ENCODE measurements around the gene DUSP1.
"Not testable (repeated sequence)": the region's sequence is repeated elsewhere in the genome, so short reads cannot be mapped to it uniquely, and the experiment has no call there.

DUSP1 gene, protein sequence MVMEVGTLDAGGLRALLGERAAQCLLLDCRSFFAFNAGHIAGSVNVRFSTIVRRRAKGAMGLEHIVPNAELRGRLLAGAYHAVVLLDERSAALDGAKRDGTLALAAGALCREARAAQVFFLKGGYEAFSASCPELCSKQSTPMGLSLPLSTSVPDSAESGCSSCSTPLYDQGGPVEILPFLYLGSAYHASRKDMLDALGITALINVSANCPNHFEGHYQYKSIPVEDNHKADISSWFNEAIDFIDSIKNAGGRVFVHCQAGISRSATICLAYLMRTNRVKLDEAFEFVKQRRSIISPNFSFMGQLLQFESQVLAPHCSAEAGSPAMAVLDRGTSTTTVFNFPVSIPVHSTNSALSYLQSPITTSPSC

DNA sequence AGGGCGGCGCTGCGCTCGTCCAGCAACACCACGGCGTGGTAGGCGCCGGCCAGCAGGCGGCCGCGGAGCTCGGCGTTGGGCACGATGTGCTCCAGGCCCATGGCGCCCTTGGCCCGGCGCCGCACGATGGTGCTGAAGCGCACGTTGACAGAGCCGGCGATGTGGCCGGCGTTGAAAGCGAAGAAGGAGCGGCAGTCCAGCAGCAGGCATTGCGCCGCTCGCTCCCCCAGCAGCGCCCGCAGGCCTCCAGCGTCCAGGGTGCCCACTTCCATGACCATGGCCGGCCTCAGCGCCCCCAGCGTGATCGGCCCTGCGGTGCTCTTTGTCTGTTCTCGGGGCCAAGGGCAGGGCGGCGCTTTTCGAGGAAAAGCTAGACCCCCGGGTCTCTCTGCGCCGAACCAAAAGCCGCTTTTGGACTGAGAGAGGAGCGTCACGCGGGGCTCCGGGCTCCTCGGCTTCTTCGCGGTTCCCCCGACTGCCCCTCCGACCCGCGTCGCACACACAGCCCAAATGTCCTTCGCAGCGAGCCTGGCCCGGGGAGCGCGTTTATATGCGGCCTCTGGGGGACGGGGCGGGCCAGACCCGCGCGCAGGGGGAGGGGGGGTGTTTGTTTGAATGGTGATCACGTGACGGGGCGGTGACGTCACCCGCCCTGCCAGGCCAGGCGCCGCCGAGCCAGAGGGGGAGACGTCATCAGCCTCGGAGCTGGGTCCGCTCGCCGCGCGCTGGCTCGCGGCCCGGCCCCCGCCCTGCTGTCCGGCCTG lies at the start of gene DUSP1:
Gene DUSP1, minus strand, starts transcription at position 521 of the 764 bp plus-strand sequence. Its CDS starts 243 bp downstream, at position 278.
- FAIRE-seq = no peak

DNA sequence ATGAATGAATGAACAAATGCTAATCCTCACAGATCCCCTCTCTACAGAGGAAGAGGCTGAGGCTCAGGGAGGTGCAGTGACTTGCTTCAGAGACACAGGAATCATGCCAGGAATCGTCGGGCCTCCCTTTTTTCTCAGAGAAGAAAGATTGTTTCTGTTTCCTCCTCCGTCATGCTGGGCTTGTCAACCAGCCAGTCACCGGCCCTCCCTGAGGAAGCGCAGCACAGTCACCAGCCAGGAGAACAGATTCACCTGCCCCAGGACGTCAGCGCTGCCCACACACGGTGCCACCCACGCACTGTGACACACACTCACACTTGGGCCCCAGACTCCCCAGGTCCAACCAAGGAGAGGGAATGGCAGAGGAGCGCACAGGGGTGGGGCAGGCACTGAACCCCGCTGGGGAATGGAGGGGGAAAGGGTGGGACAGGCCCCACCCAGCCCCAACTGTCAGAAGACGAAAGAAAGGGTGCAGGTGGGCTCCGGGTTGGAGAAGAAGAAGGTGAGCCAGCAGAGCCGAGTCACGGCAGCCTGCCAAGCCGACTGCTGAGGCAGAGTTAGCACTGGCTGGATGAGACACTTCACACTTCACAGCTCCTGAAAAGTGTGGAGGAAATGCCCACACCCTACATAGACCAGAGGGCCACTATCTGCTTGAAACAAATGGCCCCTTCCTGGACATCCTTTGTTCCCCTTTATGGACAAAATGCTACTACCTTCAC lies 49.2 kb upstream of the DUSP1 start:
- FAIRE-seq = no peak

DNA sequence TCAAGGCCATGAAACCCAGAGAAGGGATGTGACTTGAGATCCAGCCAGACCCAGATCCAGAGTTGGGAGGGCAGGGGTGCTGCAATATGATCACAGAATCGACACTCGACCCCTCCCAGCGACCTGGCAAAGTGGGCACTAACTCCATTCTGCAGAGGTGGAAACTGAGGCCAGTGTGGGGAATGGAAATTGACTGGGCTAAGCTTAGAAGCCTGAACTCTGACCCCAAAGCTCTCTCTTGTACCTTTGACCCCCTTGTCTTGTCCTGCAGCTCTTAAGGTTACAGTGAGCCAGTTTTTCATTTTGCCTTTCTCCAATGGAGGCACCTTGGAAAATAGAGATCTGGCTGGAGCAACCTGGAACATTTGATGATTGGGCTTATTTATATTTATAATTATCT lies 48.6 kb upstream of the DUSP1 start:
- no peak for FAIRE-seq

DNA sequence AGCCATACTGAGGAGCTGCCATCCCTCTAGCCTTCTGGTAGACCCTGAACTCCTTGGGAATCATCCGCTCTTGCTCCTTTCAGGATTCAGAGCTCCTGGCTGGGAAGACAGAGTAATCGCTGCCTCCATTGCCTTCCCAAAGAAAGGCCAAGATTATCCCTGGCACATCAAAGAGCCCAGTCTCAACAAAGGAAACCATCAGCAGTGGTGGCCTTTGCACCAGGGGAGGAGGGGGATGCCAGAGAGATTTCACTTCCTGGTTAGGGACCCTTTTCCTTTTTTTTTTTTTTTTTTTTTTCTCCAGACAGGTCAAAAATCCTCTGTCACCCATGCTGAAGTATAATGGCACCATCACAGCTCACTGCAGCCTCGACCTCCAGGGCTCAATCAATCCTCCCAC lies 47.1 kb upstream of the DUSP1 start:
- FAIRE-seq = no peak

DNA sequence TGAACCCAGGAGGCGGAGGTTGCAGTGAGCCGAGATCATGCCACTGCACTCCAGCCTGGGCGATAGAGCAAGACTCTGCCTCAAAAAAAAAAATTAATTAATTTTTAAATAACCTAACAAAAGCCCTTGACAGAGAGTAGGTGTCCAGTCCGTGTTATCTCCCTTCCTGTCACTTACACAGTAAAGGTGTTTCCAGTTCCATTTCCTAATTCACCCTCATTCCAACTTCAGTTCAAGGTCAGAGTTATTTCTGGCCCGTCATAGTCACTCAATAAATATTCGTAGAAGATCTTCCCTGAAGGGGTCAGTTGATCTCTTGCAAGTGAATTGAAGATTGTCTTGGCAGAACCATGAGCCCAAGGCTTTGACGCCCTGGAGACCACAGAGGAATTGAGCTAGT lies 46.7 kb upstream of the DUSP1 start:
- FAIRE-seq = no peak

DNA sequence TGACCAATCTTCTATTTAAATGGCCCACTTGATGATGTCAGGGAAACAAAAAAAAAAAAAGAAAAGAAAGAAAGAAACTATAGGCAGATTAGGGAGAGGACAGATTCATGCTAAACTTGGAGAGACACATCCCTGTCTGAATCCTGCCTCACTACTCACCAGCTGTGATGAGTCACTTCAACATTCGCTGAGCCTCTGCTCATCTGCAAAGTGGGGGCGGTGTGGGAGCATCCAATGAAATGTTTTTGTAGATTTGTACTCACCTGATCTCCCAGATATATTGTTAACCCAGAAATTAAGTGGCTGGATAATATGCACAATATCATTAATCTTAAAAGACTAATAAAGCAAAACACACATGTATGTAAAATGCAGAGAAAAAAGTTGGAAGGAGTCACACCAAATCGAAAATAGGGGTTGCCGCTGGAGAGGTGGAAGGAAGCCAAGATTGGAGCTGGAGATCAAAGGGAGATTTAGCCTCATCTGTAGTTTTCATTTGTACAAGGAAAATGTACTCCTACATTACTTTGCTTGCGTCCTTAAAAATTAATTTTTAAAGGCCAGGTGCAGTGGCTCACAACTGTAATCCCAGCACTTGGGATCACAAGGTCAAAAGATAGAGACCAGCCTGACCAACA lies 46.0 kb upstream of the DUSP1 start:
- FAIRE-seq = peak; percentile 57

DNA sequence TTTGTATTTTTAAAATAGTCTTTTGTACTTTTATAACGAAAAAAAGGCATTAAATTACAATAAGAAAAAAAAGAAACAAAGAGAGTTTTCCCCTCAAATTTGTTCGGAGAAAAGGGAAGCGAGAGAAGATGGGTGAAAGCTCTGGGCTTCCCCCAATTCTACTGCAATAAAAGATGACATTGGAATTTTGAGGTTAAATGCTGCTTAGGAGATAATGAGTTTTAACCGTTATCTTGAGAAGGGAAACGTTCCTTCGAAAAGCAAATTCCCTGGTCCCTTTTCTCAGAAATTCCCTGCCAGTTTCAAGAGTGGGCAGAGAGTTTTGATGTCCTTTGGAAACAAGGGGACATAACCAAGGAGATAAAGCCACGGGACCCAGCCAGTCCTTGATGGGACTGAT lies 44.6 kb upstream of the DUSP1 start:
- no peak for FAIRE-seq

DNA sequence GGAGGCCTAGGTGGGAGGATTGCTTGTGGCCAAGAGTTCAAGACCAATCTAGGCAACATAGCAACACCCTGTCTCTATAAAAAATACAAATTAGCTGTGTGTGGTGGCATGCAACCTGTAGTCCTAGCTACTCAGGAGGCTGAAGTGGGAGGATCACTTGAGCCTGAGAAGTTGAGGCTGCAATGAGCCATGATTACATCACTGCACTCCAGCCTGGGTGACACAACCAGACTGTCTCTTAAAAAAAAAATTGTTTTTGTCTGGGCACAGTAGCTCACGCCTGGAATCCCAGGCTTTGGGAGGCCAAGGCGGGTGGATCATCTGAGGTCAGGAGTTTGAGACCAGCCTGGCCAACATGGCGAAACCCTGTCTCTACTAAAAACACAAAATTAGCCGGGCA lies 40.0 kb upstream of the DUSP1 start:
- not testable (repeated sequence) for FAIRE-seq

DNA sequence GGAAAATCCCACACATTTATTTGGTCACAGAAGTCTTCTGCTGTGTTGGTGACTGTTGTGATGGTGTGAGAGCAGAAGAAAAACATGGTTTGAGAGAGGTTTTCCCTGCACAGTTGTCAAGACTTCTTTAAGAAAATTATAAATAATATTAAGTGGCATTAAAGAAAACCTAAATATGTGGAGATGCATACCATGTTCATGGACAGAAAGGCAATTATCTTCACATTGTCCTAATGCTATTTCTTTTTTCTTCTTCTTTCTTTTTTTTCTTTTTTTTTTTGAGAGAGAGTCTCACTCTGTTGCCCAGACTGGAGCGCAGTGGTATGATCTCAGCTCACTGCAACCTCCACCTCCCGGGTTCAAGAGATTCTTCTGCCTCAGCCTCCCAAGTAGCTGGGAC lies 38.8 kb upstream of the DUSP1 start:
- FAIRE-seq = no peak

DNA sequence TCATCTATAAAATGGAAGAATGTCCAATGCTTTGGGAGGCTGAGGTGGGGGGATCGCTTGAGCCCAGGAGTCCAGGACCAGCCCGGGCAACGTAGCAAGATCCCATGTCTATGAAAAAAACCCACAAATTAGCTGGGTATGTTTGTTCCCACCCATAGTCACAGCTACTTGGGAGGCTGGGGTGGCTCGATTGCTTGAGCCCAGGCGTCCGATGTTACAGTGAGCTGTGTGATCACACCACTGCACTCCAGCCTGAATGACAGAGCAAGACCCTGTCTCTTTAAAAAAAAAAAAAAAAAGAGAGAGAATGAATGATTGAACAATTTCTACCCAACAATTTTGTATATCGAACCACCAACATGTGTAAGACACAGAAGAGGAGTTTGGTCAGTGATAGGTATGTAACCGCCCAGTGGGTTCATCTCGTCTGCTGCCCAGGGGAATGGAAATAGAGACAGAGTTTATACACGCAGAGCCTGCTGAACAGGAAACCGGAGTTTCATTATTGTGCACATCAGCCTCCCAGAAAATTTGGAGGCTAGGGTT lies 36.8 kb upstream of the DUSP1 start:
- no peak for FAIRE-seq

DNA sequence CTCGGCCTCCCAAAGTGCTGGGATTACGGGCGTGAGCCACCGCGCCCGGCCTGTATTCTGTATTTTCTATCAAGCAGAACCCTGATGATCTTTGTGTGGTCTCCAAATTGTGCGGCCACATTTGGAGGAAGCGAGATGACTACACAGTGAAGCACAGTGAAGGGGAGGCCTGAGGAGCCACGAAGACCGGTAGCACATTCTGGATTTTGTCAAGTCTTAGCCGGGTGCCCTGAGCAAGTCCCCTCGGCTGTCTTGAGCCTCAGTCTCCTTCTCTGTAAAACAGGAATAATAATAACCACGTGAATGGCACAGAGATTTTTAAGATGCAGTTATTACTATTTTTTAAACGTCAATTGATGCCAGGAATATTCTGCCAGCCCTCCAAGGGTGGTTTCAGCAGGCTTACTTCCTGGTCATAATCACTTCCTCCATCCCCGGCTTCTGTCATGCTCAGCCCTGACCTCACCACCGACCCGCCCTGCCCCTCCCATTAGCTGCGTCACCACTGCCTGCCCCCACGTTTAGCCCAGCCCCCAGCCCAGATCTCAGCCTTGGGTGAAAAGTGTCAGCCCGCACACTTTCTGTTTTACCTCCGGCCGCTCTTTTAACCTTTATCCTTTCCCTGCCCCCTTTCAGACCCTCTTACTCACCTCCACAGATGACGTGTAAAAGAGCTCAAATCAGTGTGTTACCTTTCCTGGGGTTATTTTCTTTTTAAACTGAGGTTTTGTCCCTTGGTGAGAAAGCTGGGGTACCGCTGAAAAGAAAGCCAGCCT lies 36.1 kb upstream of the DUSP1 start:
- FAIRE-seq = no peak

DNA sequence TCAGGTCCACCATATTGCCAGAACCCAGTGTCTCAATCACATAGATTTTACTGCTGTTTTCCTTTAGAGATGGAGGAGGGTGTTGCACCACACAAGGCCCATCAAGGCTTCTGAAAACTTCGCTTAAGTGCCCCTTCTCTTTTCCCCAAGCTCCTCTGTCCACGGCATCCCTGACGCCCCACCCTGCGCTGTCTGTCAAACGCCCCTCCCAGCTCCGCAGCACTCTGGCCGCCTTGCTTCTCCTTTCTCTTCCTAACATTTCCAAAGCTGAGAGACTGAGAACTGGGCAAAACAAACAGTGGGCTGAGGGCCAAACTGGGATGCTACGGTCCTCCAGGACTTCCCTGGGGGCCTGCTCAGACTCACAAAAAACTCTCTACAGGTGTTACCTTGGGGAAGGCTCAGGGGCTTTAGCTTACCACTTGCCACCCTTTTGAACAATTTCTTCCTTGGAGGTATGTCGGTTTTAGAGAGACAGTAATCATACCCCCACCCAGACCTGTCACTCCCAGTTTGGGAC lies 34.8 kb upstream of the DUSP1 start:
- no peak for FAIRE-seq

DNA sequence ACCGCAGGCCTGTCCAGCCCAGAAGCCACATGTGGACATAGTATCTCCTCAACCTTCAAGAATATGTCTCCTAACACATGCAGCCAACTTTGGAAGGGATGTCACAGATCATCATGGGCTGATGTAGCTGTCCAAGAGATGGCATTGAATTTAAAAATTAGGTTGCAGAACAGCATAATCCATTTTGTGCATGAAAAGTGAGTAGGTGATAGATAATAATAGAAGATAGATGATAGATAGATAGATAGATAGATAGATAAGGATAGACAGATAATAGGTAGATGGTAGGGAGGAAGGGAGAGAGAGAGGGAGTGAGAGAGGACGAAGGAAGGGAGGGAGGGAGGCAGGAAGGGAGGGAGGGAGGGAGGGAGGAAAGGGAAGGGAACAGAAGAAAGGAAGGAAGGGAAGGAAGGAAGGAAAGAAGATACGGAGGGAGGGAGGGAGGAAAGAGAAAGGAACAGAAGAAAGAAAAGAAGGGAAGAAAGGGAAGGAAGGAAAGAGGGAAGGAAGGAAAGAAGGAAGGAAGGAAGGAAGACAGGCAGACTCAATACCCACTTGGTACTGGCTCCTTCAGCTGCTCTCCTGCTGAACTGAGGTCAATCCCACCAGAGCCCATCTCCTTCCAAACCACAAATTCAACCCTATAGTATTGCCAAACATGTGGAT lies 34.2 kb upstream of the DUSP1 start:
- no peak for FAIRE-seq

DNA sequence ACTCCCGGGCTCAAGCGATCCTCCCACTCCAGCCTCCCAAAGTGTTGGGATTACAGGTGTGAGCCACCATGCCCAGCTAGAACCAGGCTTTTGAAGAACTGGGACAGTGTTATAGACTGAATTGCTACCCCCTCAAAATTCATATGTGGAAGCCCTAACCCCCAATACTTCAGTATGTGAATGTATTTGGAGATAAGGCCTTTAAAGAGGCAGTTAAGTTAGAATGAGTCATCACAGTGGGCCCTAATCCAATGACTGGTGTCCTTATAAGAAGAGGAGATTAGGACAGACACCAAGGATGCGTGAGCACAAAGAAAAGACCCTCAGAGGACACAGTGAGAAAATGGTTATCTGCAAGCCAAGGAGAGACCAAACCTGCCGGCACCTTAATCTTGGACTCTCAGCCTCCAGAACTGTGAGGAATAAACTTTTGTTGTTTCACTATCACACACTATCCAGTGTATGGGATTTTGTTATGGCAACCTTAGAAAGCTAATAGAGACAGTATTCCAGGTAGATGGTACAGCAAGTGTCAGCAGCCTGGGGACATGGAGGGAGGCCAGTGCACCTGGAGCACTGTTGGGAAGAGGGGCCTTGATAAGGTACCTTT lies 31.7 kb upstream of the DUSP1 start:
- no peak for FAIRE-seq

DNA sequence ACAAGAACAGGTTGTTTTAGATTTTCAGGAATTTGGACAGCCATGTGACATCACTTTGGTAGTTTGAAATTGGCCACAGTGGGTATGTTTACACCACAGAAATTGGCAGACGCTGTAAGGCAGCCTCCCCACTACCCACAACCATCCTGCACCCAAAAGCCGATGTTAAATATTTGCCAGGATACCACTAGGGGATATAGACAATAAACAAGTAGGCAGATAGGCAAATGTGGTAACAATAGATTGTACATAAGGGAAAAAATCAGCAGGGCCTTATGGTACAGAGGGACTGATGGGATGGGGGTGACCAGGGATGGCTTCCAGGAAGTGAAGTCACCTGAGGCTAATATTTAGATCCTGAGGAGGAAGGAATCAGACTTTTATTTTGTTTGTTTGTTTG lies 31.1 kb upstream of the DUSP1 start:
- FAIRE-seq = no peak

DNA sequence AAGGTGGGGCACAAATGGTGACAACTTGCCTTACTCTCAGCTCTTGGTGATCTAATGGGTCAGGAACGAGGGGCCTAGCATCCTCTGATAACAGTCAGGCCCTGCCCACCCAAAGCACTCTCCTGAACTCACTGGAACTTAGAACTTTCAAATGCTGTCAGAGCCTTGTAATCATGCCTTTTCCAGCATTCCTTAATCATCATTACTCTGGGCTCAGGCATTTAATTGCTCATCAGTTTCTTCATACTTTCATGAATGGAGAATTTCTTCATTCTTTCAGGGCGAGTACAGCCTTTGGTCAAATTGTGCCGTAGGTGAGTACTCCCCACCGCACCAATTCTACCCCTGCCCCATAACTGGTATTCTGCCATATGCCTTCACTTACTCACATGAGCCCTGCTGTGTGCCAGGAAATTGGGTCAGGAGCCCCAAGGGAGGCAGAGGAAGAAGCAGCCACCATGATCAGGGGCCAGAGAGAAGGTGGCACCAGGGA lies 30.2 kb upstream of the DUSP1 start:
- FAIRE-seq = no peak

DNA sequence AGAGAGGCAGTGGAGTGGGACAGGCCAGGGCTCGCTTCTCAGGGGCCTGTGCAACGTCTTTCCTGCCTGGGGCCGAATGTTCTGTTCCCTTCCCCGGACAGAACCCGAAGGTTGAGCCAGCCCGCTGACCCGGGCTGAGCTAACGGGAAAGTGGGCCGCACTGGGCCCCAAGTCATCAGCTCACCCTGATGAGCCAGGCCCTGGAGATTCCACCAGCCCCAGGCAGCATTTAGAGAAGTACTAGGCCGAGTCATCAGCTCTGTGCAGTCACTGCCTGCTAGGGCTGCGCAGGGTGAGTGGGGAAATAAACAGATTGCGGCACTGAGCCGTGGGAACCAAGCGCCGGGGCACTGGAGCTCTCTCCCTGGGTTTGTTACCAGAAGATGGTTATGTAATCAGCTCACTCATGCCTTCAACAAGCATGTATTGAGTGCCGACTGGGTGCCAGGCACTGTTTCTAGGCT lies 29.1 kb upstream of the DUSP1 start:
- no peak for FAIRE-seq

DNA sequence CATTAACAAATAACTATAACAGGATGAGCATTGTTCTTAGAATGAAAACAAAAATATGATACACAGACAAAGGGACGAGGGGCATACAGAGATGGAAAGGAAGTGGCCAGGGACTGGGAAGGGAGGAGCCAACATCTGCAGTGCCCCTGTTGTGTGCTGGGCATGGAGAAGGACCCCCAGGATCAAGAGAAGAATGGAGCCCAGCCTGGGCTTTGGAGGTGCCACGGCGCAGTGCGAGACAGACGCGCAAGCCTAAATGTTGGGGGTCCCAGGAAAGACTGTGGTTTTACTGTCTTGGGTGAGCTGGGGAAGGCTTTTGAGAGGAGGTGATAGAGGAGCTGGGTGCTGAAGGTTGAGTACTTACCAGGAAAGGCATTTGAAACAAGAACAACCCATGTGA lies 28.4 kb upstream of the DUSP1 start:
- FAIRE-seq = no peak

DNA sequence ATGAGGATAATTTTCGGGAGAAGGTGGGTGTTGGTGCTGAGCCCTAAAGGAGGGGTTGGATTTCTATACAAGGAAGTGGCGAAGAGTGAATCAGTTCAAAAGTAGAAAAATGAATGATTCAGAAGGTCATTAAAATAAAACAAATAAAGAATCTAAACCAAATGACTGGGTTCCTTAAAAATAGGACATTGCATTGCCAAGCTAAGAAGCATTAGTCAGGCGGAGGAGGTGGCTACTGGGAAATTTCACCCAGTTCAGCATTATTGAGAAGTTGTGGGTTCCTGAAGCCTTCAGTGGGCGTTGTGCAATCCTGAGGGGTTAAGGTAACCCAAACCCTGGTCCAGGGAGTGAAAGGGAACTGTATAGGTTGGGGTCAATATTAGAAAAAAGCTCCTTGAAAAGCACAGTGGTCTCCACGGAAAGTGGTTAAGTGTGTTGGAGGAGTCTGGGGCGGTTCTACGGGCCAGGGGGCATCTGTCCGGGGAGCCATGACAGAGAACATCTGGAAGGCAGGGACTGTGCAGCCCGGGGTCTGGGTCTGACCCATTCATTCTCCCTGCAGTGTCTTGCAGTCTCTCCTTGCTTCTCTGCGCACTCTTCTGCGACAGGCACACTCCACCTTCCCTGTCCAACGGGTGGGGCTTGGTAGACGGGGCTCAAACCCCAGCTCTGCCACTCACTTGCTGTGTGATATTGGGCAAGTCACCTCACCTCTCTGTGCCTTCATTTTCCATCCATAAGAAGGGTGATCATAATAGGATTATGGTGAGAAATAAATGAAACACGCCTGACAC lies 27.6 kb upstream of the DUSP1 start:
- FAIRE-seq = no peak

DNA sequence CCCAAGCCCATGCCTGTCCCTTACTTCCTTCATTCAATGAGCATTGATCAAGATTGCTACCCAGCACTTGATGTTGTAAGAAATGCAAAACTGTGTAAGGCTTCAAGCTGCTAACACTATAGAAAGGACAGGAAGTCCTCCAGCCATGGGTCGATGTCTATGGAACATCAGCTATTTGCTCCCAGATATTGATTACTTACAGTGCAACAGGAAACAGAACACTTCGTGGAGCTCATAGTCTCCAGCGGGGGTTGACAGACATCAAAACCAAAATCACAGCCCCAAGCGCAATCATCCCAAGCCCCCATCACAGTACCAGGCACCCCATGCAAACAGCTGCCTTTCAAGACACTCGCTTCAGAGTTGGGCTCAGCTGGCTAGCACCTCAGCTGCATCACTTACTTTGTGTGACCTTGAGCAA lies 26.8 kb upstream of the DUSP1 start:
- no peak for FAIRE-seq
